ENCODE results near the gene ADCK1. TPM values are rescaled to one million over a fixed set of nuclear protein-coding genes. Genes with fewer than 3 reads are reported as not detected.
"Not testable (repeated sequence)": the region's sequence is repeated elsewhere in the genome, so short reads cannot be mapped to it uniquely, and the experiment has no call there.

The ADCK1 gene
- total RNA-seq, 4 donors from 2014 or later: 3.5 to 11.0 (median 5.5) TPM

DNA sequence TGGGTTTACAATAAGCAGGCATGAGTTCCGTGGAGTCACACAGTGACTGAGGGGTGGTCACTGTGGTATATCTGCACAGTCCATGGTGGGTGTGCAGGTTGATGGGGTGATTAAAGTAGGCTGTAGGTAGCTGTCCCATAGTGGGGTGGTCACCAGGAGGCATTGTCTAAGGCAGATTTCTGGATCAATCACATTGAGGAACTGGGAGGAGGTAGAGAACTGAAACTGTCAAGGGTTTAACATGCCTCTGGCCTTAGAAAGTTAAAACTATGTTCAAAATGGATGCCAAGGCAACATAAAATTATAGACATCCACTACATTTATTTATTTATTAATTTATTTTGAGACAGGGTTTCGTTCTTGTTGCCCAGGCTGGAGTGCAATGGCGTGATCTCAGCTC, 8.3 kb downstream of the ADCK1 start:
- Histone ChIP-seq H3K27me3 (no peaks in the 10 kb centered on the region), H3K4me1 (no peaks in the 10 kb centered on the region), H3K27ac (no peak overlapping the region), H3K9me3 (no peaks in the 10 kb centered on the region), H3K4me3 (no peak overlapping the region), H3K36me3 (no peaks in the 10 kb centered on the region)
- intact Hi-C loops (cut with DNase I; ENCODE audit: low total_unique reads) (no loop called here), in situ Hi-C loops (cut with MboI; ENCODE audit: low sequenced_read_pairs in 4 of 4) (no loop called here)
- DNase-seq: no peak
- no peak for TF ChIP-seq POLR2A (IDR thresholded peaks at IDR 0.05)
- TF ChIP-seq, protein P1, sequence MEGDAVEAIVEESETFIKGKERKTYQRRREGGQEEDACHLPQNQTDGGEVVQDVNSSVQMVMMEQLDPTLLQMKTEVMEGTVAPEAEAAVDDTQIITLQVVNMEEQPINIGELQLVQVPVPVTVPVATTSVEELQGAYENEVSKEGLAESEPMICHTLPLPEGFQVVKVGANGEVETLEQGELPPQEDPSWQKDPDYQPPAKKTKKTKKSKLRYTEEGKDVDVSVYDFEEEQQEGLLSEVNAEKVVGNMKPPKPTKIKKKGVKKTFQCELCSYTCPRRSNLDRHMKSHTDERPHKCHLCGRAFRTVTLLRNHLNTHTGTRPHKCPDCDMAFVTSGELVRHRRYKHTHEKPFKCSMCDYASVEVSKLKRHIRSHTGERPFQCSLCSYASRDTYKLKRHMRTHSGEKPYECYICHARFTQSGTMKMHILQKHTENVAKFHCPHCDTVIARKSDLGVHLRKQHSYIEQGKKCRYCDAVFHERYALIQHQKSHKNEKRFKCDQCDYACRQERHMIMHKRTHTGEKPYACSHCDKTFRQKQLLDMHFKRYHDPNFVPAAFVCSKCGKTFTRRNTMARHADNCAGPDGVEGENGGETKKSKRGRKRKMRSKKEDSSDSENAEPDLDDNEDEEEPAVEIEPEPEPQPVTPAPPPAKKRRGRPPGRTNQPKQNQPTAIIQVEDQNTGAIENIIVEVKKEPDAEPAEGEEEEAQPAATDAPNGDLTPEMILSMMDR (IDR thresholded peaks at IDR 0.05 in 4 of 5, conservative IDR thresholded peaks at IDR 0.05 in 1 of 5): no peak
- ATAC-seq: no peak

DNA sequence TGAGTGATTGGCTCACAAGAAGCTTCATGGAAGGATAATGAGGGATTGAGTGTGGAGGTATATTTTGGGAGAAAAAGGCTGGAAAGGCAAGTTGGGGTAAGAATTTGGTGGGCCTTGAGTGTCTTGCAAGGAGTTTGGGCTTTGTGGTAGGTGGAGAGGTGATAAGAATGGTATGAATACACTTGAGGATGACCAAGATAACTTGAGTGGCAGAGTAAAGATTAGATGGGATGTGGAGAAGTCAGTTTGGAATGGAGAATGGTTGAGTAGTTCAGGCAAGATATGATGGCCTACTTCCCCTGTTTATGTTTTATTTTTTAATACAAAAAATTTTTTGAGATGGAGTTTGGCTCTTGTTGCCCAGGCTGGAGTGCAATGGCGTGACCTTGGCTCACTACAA, 9.1 kb downstream of the ADCK1 start:
- no peak for TF ChIP-seq POLR2A (IDR thresholded peaks at IDR 0.05)
- TF ChIP-seq, protein P1 (IDR thresholded peaks at IDR 0.05 in 4 of 5, conservative IDR thresholded peaks at IDR 0.05 in 1 of 5): no peak
- no peaks in the 10 kb centered on the region for H3K27me3 ChIP-seq
- DNase-seq (no peak), ATAC-seq (no peak)
- intact Hi-C loops (cut with DNase I; ENCODE audit: low total_unique reads): no loop called here
- no peaks in the 10 kb centered on the region for H3K36me3 ChIP-seq
- H3K9me3 ChIP-seq: no peaks in the 10 kb centered on the region
- no peak overlapping the region for H3K4me3 ChIP-seq
- no peak overlapping the region for H3K27ac ChIP-seq
- no peaks in the 10 kb centered on the region for H3K4me1 ChIP-seq
- in situ Hi-C loops (cut with MboI; ENCODE audit: low sequenced_read_pairs in 4 of 4): no loop called here

DNA sequence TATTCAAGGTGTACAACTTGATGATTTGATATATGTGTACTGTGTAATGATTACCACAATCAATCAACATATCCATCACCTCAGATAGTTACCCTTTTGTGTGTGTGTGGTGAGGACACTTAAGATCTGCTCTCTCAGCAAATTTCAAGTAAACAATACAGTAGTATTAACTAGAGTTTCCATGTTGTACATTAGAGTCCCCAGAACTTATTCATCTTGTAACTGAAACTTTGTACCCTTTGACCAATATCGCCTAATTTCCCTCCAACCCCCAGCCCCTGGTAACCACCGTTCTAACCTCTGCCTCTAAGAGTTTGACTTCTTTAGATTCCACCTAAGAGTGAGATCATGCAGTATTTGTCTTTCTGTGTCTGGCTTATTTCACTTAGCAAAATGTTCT, 12.1 kb downstream of the ADCK1 start:
- Histone ChIP-seq H3K4me3 (no peak overlapping the region), H3K27me3 (no peaks in the 10 kb centered on the region), H3K9me3 (no peaks in the 10 kb centered on the region), H3K27ac (no peak overlapping the region), H3K4me1 (no peaks in the 10 kb centered on the region), H3K36me3 (no peaks in the 10 kb centered on the region)
- intact Hi-C loops (cut with DNase I; ENCODE audit: low total_unique reads): no loop called here
- DNase-seq: no peak
- TF ChIP-seq POLR2A (IDR thresholded peaks at IDR 0.05): no peak
- TF ChIP-seq, protein P1 (IDR thresholded peaks at IDR 0.05 in 4 of 5, conservative IDR thresholded peaks at IDR 0.05 in 1 of 5): no peak
- in situ Hi-C loops (cut with MboI; ENCODE audit: low sequenced_read_pairs in 4 of 4): no loop called here
- ATAC-seq: no peak

DNA sequence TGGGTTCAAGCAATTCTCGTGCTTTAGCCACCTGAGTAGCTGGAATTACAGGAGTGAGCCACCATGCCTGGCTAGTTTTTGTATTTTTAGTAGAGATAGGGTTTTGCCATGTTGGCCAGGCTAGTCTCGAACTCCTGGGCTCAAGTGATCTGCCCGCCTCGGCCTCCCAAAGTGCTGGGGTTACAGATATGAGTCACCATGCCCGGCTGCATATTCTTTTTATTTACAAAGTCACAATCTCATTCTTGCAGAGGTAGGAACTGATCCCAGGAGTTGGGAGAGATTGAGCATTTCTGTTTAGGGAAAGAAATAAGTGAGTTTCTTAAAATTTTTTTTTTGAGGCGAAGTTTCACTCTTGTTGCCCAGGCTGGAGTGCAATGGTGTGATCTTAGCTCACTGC, 12.8 kb downstream of the ADCK1 start:
- H3K4me3 ChIP-seq; in situ Hi-C loops (cut with MboI; ENCODE audit: low sequenced_read_pairs in 4 of 4); H3K9me3 ChIP-seq; H3K4me1 ChIP-seq; ATAC-seq; H3K27me3 ChIP-seq; H3K27ac ChIP-seq; intact Hi-C loops (cut with DNase I; ENCODE audit: low total_unique reads); H3K36me3 ChIP-seq; DNase-seq: not testable (repeated sequence)

DNA sequence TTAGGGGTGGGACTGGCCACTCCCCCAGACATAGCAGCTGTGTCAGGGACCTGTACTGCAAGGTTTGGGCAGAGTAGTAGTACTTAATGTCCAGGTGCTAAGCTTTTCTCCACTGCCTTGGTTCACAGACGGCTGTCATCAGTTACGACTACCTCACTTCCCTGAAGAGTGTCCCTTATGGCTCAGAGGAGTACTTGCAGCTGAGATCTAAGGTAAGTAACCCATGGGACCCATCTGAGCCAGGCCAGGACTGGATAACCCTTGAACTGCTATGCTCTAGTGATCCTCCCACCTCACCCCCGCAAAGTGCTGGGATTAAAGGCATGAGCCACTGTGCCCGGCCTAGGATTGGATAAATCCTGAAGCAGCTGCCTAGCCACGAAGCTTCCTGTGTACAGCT, 22.4 kb downstream of the ADCK1 start:
- no peaks in the 10 kb centered on the region for H3K27me3 ChIP-seq
- H3K27ac ChIP-seq: no peak overlapping the region
- ATAC-seq (no peak), DNase-seq (no peak)
- in situ Hi-C loops (cut with MboI; ENCODE audit: low sequenced_read_pairs in 4 of 4) (no loop called here), intact Hi-C loops (cut with DNase I; ENCODE audit: low total_unique reads) (no loop called here)
- peaks cover 0 to 25% of the 10 kb centered on the region in 2 donors for H3K36me3 ChIP-seq
- H3K9me3 ChIP-seq: no peaks in the 10 kb centered on the region
- H3K4me3 ChIP-seq: no peak overlapping the region
- H3K4me1 ChIP-seq: no peaks in the 10 kb centered on the region
- TF ChIP-seq POLR2A (IDR thresholded peaks at IDR 0.05): no peak
- TF ChIP-seq, protein P1 (IDR thresholded peaks at IDR 0.05 in 4 of 5, conservative IDR thresholded peaks at IDR 0.05 in 1 of 5): no peak
